Amniotic stem cell (primary cell): ENCODE measurements around the gene SSTR3.
"Not testable (repeated sequence)": the region's sequence is repeated elsewhere in the genome, so short reads cannot be mapped to it uniquely, and the experiment has no call there.

Experiments
- DNase-seq: peaks from one replicate; lab custom pipeline; 2025; lab: John Stamatoyannopoulos, UW

The SSTR3 gene

DNA sequence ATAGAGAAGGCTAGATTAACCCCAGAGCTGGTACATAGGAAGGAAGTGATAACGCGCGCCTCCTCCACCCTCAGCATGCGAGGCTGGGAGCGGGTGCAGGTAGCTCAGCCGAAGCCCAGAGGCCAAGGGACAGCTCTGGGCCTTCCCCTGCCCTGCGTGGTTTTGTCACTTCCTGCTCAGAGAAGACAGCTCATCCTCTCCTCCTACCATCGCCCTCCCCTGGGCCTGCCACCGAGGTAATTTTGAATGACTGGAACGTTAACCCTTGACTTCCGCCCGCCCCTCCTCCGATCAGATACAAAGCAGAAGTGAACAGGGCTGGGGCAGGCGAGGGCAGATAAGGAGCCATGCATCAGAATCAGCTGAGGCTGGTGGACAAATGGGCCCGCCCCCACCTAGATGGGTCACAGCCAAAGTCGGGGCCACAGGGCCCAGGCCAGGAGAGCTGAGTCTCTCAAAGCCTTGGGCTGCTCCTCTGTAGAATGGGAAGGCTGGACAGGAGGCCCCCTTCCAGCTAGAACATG lies 30.2 kb upstream of the SSTR3 start:
- no peak for DNase-seq

- DNase-seq = no peak
Measured at GRCh38 chr22:37241351-37242142, 29.3 kb upstream of the SSTR3 start.

DNA sequence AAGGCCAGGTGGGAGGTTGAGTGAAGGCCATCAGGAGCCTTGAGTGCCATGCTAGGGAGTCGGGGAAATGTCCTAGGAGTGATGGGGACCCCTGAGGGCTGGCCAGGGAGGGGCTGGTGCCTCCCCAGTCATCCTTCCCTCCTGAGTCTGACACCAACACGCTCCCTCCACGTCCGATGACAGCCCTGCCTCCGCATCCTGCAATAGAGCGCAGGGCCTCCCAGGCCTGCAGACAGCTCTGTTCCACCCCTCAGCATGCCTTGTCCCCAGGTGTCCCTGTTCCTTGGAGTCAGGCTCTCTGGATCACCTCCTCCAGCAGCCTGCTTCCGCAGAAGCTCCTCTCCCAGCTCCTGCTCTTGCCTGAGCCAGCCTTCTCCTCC lies 28.7 kb upstream of the SSTR3 start:
- DNase-seq = no peak

GRCh38 chr22:37240240-37240940 lies 28.1 kb upstream of the SSTR3 start:
- DNase-seq = no peak

- no peak for DNase-seq
Measured at GRCh38 chr22:37239336-37240239, 27.3 kb upstream of the SSTR3 start.

GRCh38 chr22:37237371-37238268 lies 25.3 kb upstream of the SSTR3 start:
- no peak for DNase-seq

GRCh38 chr22:37235897-37236607 lies 23.8 kb upstream of the SSTR3 start:
- DNase-seq = no peak

GRCh38 chr22:37234736-37235711 lies 22.7 kb upstream of the SSTR3 start:
- DNase-seq = no peak

DNA sequence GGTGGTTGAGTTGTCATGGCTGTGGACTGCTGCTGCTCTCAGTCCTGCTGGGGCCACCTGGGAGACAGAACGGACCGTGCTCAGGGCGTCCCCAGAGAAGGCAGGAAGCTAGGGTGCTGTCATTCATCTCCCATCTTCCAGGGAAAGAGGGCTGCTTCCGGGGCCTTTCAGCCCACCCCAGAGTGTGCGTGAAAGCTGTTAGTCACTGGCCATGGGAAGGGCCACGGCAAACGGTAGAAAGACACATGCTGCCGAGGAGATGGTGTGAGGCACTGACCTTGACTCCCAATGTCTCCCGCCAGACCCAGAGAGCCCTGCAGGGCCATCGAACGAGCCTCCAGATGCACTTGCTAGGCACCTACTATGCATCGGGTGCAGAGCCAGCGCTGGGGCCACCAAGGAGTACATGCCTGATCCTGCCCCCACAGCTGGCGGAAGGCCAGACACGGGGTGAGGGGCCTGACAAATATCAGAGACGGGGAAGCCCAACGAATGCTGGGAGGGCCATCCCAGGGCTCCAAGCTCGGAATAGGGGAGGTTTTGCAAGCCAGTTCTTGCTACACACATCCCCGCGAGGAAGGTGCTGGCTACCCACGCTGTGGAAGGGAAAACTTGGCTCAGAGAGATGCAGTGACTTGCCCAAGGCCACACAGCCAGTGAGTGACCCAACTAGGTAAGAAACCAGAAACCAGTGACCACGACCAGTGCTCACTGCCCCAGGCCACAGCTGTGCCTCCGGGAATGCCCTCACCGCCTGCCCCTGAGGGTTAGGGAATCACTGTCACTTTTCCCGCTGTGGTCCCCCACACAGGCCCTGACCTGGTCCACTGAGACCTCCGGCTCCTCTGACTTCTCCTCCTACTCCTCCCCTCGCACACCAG lies 21.7 kb upstream of the SSTR3 start:
- DNase-seq = no peak

DNA sequence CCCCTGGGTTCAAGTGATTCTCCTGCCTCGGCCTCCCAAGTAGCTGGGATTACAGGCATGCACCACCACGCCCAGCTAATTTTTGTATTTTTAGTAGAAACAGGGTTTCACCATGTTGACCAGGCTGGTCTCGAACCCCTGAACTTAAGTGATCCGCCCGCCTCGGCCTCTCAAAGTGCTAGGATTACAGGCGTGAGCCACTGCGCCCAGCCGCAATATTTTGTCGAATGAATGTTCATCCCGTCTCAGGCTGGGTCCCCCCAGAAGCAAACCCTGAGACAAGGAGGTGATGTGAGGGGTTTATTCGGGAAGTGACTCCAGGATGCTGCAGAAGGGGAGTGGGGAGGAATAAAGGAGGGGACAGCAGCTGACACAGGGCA lies 21.1 kb upstream of the SSTR3 start:
- not testable (repeated sequence) for DNase-seq

- DNase-seq = no peak
Measured at GRCh38 chr22:37232140-37232998, 20.1 kb upstream of the SSTR3 start.

DNA sequence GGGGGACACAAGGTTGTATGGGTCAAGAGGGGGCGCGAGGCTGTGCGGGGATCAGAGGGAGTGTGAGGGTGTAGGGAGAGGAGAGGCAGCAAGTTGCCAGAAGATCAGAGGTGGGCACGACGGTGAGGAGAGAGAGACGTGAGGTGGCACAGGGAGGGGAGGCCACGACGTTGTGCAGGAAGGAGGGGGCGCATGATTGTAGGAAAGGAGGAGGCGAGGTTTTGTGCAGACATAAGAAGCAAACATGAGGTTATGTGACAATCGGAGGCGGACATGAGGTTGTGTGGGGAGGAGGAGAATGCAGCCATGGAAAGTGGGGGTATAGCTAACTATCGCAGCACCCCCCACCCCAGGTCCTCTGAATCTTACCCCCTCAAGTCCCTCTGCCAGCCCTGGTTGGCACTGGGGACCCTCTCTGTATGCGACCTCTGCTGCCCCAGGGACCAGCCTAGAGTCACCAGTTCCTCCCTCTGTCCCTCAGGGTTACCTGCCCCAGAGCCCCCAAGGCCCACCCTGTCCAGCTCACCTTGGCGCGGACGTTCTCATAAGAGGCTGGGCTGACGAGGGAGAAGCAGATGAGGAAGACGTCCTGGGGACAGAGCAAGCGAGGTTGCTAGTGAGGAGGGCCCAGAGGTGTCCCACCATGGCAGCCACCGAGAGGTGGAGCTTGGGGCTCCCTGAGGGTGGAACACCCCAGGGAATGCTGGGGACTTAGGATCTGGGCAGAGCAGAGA lies 19.3 kb upstream of the SSTR3 start:
- DNase-seq = no peak

GRCh38 chr22:37230673-37231405 lies 18.6 kb upstream of the SSTR3 start:
- no peak for DNase-seq

- DNase-seq = no peak
Measured at GRCh38 chr22:37229805-37230672, 17.8 kb upstream of the SSTR3 start.
